HCEC 1CT (cell line): ENCODE results near the gene CORO1C.
A peak's percentile ranks its signal among the peaks of the same experiment; 100 is the strongest.
"Not testable (repeated sequence)": the region's sequence is repeated elsewhere in the genome, so short reads cannot be mapped to it uniquely, and the experiment has no call there.

ENCODE experiments used
- DNase-seq: peaks from one replicate; pipeline ENCODE4 v3.0.0-alpha.2; 2017

Gene CORO1C

DNA sequence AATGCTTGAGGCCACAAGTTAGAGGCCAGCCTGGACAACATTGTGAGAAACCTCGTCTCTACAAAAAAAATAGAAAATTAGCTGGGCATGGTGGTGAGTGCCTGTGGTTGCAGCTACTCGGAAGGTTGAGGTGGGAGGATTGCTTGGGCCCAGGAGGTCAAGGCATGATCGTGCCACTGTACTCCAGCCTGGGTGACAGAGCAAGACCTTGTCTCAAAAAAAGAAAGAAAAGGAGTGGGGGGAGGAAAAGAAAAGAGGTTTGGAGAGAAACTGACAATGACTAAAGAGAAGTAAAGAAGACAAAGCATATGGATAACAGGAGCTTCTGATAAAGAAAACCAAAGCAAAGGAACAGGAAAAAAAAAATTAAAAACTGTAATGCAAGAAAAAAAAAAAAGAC, 60.2 kb downstream of the CORO1C start:
- DNase-seq: no peak

DNA sequence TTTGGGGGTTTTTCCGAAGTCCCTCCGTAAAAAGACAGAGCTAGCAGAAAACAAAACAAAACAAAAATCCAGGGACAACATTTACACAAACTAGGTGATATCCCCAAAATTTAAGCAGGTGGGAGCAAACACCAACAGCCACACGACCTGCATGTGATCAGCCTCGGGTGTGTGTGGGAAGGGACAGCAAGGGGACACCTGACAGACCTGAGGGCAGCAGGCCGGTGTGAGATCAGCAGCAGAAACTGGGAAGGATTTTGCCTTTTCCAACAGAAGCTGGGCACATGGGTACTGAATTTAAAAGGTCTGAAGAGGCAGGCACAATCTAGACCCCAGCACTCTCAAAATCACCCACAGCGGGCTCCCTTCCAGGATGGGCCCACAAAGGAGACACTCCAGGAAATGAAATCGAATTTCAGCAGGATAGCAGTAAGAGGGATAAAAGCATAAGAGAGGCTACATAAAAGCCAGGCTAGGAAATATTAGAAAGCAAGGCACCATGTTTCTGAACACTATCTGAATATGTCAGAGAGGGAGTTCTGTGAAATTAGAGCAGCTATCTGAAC, 61.2 kb downstream of the CORO1C start:
- no peak for DNase-seq

DNA sequence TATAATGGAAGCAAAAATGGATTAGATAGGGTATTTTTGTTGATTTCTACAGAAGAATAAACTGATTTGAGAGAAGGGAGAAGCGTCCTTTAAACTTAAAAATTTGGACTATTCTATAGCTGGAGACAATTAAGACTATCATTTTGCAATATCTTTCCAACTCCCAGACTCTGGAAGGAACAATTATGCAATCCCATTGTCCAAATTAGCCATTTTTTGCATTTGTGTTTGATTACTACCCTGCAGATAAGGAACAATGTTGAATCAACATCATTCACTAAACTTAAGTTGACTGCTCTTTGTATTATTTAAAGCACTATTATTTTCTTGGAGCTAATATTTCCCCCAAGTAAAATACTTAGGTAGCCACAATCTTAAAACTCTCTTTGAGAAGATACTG, 62.8 kb downstream of the CORO1C start:
- no peak for DNase-seq

DNA sequence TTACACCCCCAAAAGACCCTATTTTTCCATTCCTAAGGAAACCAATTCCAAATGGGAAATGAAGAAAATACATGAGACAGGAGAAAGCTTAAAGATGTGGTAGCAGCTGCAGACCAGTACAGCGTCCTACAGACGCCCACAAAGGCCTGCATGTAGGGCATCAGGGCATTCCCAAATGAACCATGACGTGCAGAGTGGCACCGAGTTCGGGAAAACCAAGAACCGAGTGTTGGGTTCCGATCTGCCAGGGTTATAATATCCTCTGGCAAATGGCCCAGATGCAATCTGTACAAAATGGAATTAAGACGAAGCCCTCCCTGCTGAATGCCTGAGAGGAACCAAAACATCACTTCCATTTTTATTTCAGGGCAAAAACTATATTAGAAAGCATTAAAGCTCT, 63.3 kb downstream of the CORO1C start:
- DNase-seq: no peak

DNA sequence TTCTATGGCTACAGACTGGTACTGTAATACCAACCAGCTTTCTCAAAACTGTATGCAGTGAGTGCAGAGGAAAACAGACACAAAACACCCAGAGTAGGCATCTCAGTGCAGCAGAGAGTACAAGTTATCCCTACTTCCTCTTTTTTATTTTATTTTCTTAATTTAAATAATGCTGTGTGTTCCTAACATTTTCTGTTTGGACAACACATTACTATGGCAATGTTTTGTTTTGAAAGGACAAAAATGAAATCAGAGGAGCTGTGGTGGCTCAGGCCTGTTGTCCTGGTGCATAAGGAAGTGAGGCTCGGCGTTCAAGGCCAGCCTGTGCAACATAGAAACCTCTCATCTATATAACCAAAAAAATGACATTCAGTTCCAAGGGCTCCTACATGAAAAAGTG, 64.0 kb downstream of the CORO1C start:
- DNase-seq: no peak

DNA sequence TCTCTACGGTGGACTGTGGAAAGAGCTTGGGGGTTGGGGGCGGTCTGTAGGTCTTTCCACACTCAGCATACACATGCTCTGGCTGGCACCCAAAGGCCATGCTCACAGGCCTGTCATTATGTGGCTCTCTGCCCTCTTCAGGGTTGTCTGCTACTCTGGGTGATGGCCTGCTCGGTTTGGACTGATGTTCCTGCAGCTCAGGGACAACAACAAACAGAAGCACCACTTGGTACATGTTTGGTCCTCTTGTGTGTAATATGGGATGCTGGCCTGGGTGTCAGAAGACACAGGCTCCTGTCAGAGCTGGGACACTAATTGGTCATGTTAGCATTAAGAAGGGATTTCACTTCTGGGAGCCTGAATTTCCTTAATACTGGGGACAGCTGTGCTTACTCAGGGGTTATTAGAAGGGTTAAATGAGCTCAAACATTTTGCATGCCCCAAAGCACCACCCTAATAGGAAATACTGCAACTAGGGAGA, 64.9 kb downstream of the CORO1C start:
- peak; percentile 54 for DNase-seq

DNA sequence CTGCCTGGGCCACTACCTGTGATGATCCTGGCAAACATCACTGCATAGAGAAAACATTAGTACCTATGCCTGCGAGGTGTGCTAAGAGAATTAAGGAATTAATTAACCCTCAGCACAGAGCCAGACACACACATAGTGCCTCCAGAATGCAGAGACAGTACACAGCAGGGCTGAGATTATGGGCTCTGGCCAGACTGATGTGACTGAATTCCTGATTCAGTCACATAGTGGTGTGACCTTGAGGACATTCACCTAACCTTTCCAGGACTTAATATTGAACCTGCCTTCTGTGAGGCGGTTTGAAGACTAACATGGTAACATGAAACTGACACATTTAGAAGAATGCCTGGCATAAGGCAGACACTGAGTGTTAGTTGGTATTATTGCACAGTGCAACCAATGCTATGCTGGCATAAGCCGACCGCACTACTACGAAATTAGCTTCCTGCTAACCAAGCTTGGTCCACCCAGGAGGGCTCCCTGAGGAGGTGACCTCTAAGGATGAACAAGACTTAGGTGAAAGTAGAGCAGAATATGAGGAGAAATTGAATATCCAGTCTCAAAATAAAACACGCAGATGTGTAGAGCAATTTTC, 65.6 kb downstream of the CORO1C start:
- no peak for DNase-seq

DNA sequence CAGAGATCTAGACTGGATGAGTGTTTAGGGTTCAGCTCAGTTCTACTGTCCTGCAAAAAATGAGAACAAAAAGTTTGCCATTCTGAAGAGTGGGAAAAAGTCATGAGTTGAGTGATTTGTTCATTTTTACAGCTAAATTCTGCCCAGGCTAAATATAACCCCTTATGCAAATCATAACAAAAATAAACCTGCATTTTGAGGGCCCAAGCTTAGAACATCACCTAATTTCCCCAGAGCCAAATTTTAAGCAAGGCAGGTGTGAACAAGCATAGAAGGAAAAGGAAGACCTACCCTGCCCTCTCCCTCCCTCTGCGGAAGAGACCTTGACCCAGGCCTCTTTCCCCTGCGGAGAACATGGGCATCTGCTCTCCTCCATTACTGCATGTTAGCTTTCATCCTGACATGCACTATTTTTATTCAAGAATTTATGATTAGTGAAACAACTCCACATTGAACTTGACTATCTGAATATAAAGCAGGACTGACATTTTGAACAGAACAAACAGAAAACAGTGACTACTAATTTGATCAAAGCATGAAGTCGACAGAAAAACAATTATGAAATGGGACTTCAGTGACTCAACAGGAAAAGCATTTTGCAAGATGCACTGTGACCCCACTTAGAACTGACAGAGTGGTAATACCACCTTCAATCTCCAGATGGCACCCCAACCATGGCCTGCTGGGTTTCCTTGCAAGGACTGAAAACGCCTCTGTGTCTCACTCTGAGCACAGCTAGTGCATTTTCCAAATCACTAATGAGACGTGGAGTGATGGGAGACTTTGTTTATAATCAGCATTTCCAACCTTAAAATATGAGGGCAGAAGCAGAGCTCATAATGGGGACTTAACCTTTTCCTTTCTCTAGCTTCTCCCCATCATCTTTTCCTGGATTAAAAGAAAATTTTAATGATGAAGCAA, 66.7 kb downstream of the CORO1C start:
- peak; percentile 93 for DNase-seq

DNA sequence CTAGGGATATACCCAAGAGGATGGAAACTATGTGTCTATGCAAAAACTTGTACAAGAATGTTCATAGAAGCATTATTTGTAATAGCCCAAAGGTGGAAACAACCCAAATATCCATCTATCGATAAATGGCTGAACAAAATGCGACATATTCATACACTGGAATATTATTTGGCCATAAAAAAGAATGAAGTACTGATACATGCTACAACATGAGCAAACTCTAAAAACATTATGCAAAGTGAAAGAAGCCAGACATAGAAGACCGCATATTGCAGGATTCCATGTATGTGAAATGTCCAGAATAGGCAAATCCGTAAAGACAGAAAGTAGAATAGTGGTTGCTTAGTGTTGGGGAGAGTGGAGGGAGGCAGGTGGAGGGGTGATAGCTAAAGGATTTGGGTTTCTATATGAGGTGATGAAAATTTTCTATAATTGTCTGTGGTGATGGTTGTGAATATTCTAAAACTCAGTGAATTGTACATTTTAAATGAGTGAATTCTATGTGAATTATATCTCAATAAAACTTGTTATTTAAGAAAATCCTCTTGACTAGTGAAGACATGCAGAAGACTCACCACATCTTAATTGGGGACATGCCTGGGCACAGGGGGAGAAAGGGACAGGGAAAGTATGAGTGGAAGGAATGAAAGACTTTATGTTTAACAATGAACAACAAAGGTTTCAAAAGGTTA, 67.8 kb downstream of the CORO1C start:
- DNase-seq: no peak

DNA sequence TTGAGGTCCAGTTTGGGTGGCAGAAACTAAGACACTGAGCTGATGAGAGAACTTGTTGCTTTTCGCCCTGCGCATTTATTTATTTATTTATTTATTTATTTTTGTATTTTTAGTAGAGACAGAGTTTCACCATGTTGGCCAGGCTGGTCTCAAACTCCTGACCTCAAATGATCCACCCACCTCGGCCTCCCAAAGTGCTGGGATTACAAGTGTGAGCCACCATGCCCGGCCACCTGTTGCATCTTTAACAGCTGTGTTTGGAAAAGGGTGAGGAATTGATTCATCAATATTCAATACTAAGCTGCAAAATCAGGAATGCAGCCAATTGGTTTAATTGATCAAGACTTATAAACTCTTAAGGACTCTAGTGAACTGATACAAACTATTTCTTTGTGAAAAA, 73.2 kb downstream of the CORO1C start:
- not testable (repeated sequence) for DNase-seq

DNA sequence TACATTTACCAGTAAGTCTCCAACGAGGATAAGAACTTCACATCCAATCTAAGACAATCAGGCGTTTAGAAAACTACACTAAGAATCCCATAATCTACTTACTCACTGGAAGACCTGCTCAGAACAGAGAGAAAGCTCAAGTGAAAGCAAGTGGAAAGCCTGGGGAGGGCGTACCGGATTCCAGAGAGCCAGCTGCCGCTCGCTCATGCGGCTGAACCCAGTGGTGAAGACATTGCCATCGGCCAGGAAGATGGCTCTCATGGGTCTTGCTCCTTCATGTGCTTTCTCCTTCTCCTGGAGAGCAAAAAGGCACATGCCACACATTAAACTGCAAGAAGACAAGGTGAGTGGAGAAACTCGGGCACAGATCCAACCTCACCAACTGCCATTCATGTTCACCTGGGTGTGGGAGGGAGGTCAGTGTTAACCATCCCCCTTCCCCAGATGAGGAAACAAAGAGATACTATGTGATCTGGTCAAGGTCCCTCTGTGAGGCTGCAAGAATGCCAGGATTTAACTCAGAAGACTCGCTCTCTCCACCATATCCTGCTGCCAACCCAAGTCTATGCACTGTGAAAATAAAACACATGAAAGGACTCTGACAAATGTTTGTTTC, 74.1 kb downstream of the CORO1C start:
- DNase-seq: no peak

DNA sequence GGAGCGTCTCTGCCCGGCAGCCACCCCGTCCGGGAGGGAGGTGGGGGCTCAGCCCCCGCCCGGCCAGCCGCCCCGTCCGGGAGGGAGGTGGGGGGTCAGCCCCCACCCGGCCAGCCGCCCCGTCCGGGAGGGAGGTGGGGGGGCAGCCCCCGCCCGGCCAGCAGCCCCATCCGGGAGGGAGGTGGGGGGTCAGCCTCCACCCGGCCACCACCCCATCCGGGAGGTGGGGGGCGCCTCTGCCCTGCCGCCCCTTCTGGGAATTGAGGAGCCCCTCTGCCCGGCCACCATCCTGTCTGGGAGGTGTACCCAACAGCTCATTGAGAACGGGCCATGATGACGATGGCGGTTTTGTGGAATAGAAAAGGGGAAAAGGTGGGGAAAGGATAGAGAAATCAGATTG, 75.1 kb downstream of the CORO1C start:
- not testable (repeated sequence) for DNase-seq

DNA sequence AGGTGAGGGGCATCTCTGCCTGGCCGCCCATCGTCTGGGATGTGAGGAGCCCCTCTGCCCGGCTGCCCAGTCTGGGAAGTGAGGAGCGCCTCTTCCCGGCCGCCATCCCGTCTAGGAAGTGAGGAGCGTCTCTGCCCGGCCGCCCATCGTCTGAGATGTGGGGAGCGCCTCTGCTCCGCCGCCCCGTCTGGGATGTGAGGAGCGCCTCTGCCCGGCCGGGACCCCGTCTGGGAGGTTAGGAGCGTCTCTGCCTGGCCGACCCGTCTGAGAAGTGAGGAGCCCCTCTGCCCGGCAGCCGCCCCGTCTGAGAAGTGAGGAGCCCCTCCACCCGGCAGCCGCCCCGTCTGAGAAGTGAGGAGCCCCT, 75.5 kb downstream of the CORO1C start:
- not testable (repeated sequence) for DNase-seq

DNA sequence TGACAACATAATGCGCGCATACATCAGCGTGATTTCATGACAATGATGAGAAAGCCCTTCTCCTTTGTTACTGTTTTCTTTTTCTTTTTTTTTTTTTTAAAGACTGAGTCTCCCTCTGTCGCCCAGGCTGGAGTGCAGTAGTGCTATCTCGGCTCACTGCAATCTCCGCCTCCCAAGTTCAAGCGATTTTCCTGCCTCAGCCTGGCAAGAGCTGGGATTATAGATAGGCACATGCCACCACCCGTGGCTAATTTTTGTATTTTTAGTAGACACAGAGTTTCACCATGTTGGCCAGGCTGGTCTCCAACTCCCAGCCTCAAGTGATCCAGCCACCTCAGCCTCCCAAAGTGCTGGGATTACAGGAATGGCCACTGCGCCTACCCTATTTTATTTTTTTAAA, 76.7 kb downstream of the CORO1C start:
- DNase-seq: not testable (repeated sequence)

DNA sequence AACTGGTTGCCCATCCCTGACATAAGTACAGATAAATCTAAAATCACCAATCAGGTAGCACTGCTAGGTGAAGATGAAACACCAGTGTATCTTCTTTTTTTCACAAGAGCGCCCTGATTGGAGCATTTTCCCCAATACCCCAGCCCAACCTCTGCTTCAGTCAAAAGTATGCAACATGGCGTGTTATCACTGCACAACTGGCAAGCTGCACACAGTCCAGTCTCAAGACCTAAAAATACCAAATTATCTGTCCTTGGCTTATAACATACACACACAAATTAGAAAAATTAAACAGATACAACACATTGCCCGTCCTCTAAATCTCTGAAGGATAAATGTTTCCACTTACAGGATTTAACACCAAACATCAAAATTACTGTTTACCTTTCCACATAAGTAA, 77.4 kb downstream of the CORO1C start:
- no peak for DNase-seq

DNA sequence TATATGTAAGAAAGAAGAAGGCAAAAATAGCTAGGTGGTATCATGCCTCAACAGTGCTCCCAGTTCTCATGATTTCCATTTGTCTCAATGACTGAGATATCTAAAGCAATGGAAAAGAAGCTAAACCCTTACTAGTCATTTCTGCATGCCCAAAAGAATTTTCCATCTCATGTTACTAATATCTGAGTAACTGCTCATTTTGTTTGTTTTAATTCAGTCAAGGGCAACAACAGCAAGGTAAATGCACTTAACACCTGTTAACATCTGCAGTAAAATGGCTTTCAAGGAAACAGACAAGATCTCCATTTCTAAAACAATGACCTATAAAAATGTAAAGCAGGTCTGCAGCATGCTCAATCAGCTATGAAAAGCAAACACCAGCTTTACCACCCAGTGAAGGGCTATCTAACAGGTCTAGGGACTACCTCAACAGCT, 78.2 kb downstream of the CORO1C start:
- no peak for DNase-seq

DNA sequence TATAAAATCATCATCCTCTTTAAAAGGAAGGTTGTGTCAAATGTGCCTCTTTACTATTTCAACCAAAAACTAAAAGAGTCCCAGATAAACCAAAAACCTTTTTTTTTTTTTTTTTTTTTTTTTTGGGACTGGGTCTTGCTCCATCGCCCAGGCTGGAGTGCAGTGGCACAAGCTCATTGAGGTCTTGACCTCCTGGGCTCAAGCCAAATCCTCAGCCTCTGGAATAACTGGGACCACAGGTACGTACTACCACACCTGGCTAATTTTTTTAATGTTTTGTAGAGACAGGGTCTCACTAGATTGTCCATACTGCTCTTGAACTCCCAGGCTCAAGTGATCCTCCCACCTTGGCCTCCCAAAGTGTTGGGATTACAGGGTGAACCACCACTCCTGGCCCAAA, 81.2 kb downstream of the CORO1C start:
- no peak for DNase-seq

DNA sequence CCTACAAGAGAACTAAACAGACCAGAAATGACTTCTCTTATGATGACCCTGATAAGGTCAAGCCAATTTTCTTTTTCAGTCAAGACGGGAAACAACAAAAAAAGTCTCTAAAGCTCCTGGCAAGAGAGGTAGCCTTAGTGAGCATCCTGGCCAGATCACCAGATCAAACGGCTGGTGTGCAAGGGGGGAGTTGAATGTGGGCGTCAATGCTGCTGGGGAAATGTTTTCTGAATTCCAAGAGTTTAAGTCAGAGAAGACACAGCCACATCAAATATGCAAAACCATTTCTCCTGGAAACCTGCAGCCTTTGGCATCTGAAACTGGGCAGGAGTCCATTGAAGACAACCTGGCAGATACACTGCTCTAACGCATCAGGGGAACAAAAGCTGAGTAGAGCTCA, 81.6 kb downstream of the CORO1C start:
- peak; percentile 87 for DNase-seq

DNA sequence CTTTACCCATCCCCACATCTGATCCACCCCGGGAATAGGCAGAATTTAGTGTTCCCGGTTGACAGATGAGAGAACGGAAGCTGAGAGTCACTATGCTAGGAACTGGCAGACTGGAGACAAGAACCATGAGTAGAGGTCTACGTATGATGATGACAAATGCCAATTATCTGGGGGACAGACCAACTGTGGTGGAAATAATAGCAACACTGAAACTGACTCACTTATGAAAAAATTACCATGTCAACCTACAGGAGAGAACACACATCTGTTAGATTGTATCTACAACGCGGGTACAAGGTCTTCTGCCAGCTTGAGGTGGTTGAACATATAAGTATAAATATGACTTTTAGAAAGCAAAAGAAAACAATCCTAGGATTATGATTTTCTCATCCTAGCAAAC, 82.2 kb downstream of the CORO1C start:
- DNase-seq: peak; percentile 68

DNA sequence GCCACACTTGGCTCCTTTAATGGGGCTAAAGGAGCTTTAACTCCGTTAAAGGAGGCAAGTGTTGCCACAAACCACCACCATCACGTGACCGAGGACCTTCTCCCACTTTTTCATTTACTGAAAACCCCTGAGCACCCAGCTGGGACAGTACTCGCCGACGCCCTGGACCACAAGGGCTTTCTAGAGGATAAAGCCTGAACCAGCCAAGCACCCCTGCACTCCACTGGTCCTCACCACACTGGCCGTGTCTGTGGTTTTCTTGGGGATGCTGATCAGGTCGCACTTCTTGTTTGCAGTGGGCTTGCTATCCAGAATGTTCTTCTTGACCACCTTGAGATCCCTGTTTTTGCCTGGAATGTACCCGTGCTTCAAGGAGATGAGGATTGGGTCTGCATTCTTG, 82.9 kb downstream of the CORO1C start:
- DNase-seq: no peak

DNA sequence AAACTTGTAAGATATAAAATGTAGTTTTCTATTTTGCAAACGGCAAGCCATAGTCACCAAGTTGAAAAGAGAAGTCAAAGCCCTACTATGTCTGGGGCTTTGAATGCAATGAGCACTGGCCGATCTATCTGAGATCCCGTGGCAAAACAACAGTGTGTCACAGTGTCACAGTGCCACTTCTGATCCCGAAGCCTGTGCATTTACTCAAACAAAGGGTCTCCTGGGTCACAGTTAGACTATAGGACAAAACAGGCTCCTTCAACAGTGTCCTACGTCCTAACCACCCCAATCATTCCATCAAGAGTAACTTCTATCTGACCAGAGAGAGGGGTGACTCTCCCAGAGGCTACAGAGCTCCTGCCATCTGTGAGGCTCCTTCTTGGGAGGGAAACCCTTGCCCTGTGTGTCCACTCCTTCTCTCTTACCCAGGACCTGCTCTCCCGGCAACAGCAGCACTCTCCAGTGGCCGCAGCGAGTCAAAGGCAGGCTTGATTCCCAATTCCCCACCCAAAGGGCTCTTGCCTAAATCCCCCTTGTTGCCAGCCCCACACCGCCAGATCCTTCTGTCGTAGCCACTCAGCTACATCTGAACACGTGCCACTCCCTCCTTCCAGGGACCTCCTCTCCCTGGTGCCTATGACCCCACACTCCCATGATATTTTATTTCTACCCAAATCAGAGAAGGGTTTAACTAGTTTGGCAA, 83.6 kb downstream of the CORO1C start:
- no peak for DNase-seq
